Mesenchymal stem cell (in vitro differentiated cells and primary cell): ENCODE results near the gene GPR179.

Experiments
- DNase-seq: peaks from one replicate; pipeline ENCODE4 v3.0.0-alpha.2; 2013
- H2AFZ ChIP-seq: one replicate; pipeline ENCODE4 v1.6.1; 2013; ENCODE audit warnings: low read depth, mild to moderate bottlenecking, control low read depth, inconsistent platforms, low read length, moderate library complexity
- H2AK5ac ChIP-seq: 2 replicates; pipeline ENCODE4 v1.6.1; 2013; ENCODE audit warnings: low read length, moderate library complexity, mild to moderate bottlenecking, inconsistent platforms; ENCODE audit not compliant: severe bottlenecking
- H2BK120ac ChIP-seq: one replicate; pipeline ENCODE4 v1.6.1; 2013; ENCODE audit warnings: low read depth, mild to moderate bottlenecking, inconsistent platforms, low read length, moderate library complexity
- H2BK12ac ChIP-seq, 2 experiments: one replicate each; pipeline ENCODE4 v1.6.1; 2013; ENCODE audit warnings: inconsistent platforms in 2 of 2, low read length in 2 of 2, mild to moderate bottlenecking in 2 of 2, moderate library complexity in 2 of 2, control low read depth in 1 of 2
- H2BK15ac ChIP-seq: one replicate; pipeline ENCODE4 v1.6.1; 2013; ENCODE audit warnings: mild to moderate bottlenecking, low read depth, inconsistent platforms; ENCODE audit not compliant: poor library complexity, severe bottlenecking
- H2BK5ac ChIP-seq: 2 replicates; pipeline ENCODE4 v1.6.1; 2013; ENCODE audit warnings: low read depth, mild to moderate bottlenecking, low read length, control low read depth, inconsistent platforms; ENCODE audit not compliant: poor library complexity, severe bottlenecking
- H3K14ac ChIP-seq, 2 experiments: one replicate each; pipeline ENCODE4 v1.6.1; 2013; ENCODE audit warnings: inconsistent platforms in 2 of 2, low read length in 2 of 2, control low read depth in 1 of 2, mild to moderate bottlenecking in 1 of 2, moderate library complexity in 1 of 2
- H3K18ac ChIP-seq, 2 experiments: one replicate each; pipeline ENCODE4 v1.6.1; 2013; ENCODE audit warnings: inconsistent platforms in 2 of 2, low read length in 2 of 2, control low read depth in 1 of 2, low read depth in 1 of 2, mild to moderate bottlenecking in 1 of 2
- H3K23ac ChIP-seq, 2 experiments: one replicate each; pipeline ENCODE4 v1.6.1; 2013; ENCODE audit warnings: inconsistent platforms in 2 of 2, low read length in 2 of 2, mild to moderate bottlenecking in 2 of 2, moderate library complexity in 2 of 2, control low read depth in 1 of 2
- H3K27ac ChIP-seq: 2 replicates; pipeline ENCODE4 v1.5.1; 2013; ENCODE audit warnings: mild to moderate bottlenecking, moderate library complexity, low read length, control low read depth, inconsistent platforms; ENCODE audit not compliant: poor library complexity, severe bottlenecking
- H3K27me3 ChIP-seq, 2 experiments: 2 replicates each; pipeline versions ENCODE4 v1.6.1 to v1.7.0; 2013; ENCODE audit warnings: low read length in 2 of 2, mild to moderate bottlenecking in 2 of 2, moderate library complexity in 2 of 2, control low read depth in 1 of 2, inconsistent platforms in 1 of 2; ENCODE audit not compliant: control insufficient read depth in 1 of 2, insufficient read depth in 1 of 2
- H3K36me3 ChIP-seq, 2 experiments: 2 replicates each; pipeline versions ENCODE4 v1.6.1 to v1.7.0; 2013; ENCODE audit warnings: low read length in 2 of 2, control low read depth in 1 of 2, inconsistent platforms in 1 of 2, low read depth in 1 of 2, mild to moderate bottlenecking in 1 of 2; ENCODE audit not compliant: insufficient read depth in 2 of 2, control insufficient read depth in 1 of 2
- H3K4ac ChIP-seq, 2 experiments: one replicate each; pipeline ENCODE4 v1.6.1; 2013; ENCODE audit warnings: inconsistent platforms in 2 of 2, low read length in 2 of 2, mild to moderate bottlenecking in 2 of 2, moderate library complexity in 2 of 2, control low read depth in 1 of 2, low read depth in 1 of 2
- H3K4me1 ChIP-seq: 2 replicates; pipeline ENCODE4 v1.6.1; 2013; ENCODE audit warnings: low read depth, low read length, control low read depth; ENCODE audit not compliant: control insufficient read depth, insufficient read depth
- H3K4me2 ChIP-seq: 2 replicates; pipeline ENCODE4 v1.6.1; 2013; ENCODE audit warnings: low read length, mild to moderate bottlenecking, inconsistent platforms; ENCODE audit not compliant: poor library complexity, severe bottlenecking
- H3K4me3 ChIP-seq, 2 experiments: 2 replicates each; pipeline versions ENCODE4 v1.5.1 to v1.7.0; 2013; ENCODE audit warnings: low read length in 2 of 2, mild to moderate bottlenecking in 2 of 2, control low read depth in 1 of 2, low read depth in 1 of 2; ENCODE audit not compliant: insufficient read depth in 1 of 2
- H3K79me1 ChIP-seq: replicated peaks from 2 replicates; pipeline ENCODE4 v1.6.1; 2013; ENCODE audit warnings: mild to moderate bottlenecking, control low read depth, low read length, inconsistent platforms; ENCODE audit not compliant: poor library complexity, severe bottlenecking
- H3K9ac ChIP-seq: 2 replicates; pipeline ENCODE4 v1.7.0; 2013; ENCODE audit warnings: mild to moderate bottlenecking, low read length, moderate library complexity
- H3K9me3 ChIP-seq: 2 replicates; pipeline ENCODE4 v1.7.0; 2013; ENCODE audit warnings: mild to moderate bottlenecking, low read length; ENCODE audit not compliant: control insufficient read depth
- H4K8ac ChIP-seq: one replicate; pipeline ENCODE4 v1.6.1; 2013; ENCODE audit warnings: inconsistent platforms, mild to moderate bottlenecking, low read length, moderate library complexity
- H4K91ac ChIP-seq: one replicate; pipeline ENCODE4 v1.6.1; 2013; ENCODE audit warnings: mild to moderate bottlenecking, low read length, inconsistent platforms
- WGBS: methylation state at CpG from one replicate; pipeline ENCODE4 v1.1.7; 2013; ENCODE audit warnings: mixed read lengths; 5-methylcytosine and 5-hydroxymethylcytosine counted together

GPR179 gene

GRCh38 chr17:38330941-38331411 is 12.8 kb downstream of the GPR179 start:
- Histone ChIP-seq H4K91ac (no peak overlapping the region), H2AFZ (no peak overlapping the region), H2BK5ac (no peak overlapping the region), H3K27ac (no peak overlapping the region), H3K9ac (no peak overlapping the region), H3K79me1 (no peaks in the 10 kb centered on the region), H3K4me3 (no peak overlapping the region), H3K9me3 (no peaks in the 10 kb centered on the region), H2BK120ac (no peak overlapping the region), H2BK15ac (no peak overlapping the region), H3K4me1 (peaks cover 2% of the 10 kb centered on the region), H2AK5ac (no peak overlapping the region), H3K4me2 (no peak overlapping the region), H3K27me3 (peaks cover 79 to 83% of the 10 kb centered on the region in 2 experiments), H3K4ac (no peak overlapping the region), H3K36me3 (no peaks in the 10 kb centered on the region), H3K18ac (no peak overlapping the region), H3K14ac (no peak overlapping the region), H2BK12ac (no peak overlapping the region), H4K8ac (no peak overlapping the region), H3K23ac (no peak overlapping the region)
- WGBS = 91% methylated on average over 23 of the region's 23 CpGs
- DNase-seq = no peak

GRCh38 chr17:38329808-38330730 is 13.7 kb downstream of the GPR179 start:
- no peak overlapping the region for H3K9ac ChIP-seq

GRCh38 chr17:38329284-38329683 is 14.5 kb downstream of the GPR179 start:
- H3K9me3 ChIP-seq = no peaks in the 10 kb centered on the region
- peaks cover 63 to 66% of the 10 kb centered on the region in 2 experiments for H3K27me3 ChIP-seq
- no peak overlapping the region for H2BK5ac ChIP-seq
- H3K14ac ChIP-seq = no peak overlapping the region
- no peak overlapping the region for H3K4ac ChIP-seq
- no peak overlapping the region for H3K4me3 ChIP-seq
- H2BK12ac ChIP-seq = no peak overlapping the region
- no peak overlapping the region for H2BK120ac ChIP-seq
- no peak overlapping the region for H4K91ac ChIP-seq
- H3K18ac ChIP-seq = no peak overlapping the region
- H3K27ac ChIP-seq = no peak overlapping the region
- H2AK5ac ChIP-seq = no peak overlapping the region
- peak overlapping the region; percentile 86 for H2BK15ac ChIP-seq
- H3K9ac ChIP-seq = no peak overlapping the region
- H3K79me1 ChIP-seq = no peaks in the 10 kb centered on the region
- no peaks in the 10 kb centered on the region for H3K36me3 ChIP-seq
- no peak overlapping the region for H2AFZ ChIP-seq
- DNase-seq = no peak
- peaks cover 4% of the 10 kb centered on the region for H3K4me1 ChIP-seq
- 88% methylated on average over 7 of the region's 7 CpGs for WGBS
- H4K8ac ChIP-seq = no peak overlapping the region
- no peak overlapping the region for H3K23ac ChIP-seq
- no peak overlapping the region for H3K4me2 ChIP-seq

More at GRCh38 chr17:38329808-38330730, 13.7 kb downstream of the GPR179 start:
- DNase-seq = no peak
- Histone ChIP-seq H4K91ac (no peak overlapping the region), H3K4me2 (no peak overlapping the region), H3K79me1 (no peaks in the 10 kb centered on the region), H3K14ac (peak overlapping the region in 1 of 2 experiments; percentile 38), H3K36me3 (no peaks in the 10 kb centered on the region), H3K4ac (no peak overlapping the region), H3K23ac (no peak overlapping the region), H3K27ac (no peak overlapping the region), H3K18ac (no peak overlapping the region), H2BK12ac (no peak overlapping the region), H2BK5ac (no peak overlapping the region), H2AFZ (no peak overlapping the region), H3K9me3 (no peaks in the 10 kb centered on the region), H3K4me3 (no peak overlapping the region), H2BK120ac (no peak overlapping the region), H3K27me3 (peaks cover 70 to 74% of the 10 kb centered on the region in 2 experiments), H3K4me1 (peaks cover 4% of the 10 kb centered on the region), H4K8ac (no peak overlapping the region), H2BK15ac (no peak overlapping the region), H2AK5ac (no peak overlapping the region)
- WGBS = 87% methylated on average over 22 of the region's 25 CpGs

GRCh38 chr17:38328620-38329019 is 15.1 kb downstream of the GPR179 start:
- WGBS = 96% methylated on average over 7 of the region's 7 CpGs
- no peak overlapping the region for H2AK5ac ChIP-seq
- no peak overlapping the region for H4K91ac ChIP-seq
- no peaks in the 10 kb centered on the region for H3K79me1 ChIP-seq
- H3K9ac ChIP-seq = no peak overlapping the region
- H3K4me3 ChIP-seq = no peak overlapping the region
- H2BK5ac ChIP-seq = no peak overlapping the region
- H3K4me2 ChIP-seq = no peak overlapping the region
- H3K4ac ChIP-seq = no peak overlapping the region
- peaks cover 0 to 7% of the 10 kb centered on the region in 2 experiments for H3K36me3 ChIP-seq
- no peak overlapping the region for H2AFZ ChIP-seq
- H2BK120ac ChIP-seq = no peak overlapping the region
- DNase-seq = no peak
- no peak overlapping the region for H2BK15ac ChIP-seq
- H3K4me1 ChIP-seq = peaks cover 4% of the 10 kb centered on the region
- no peak overlapping the region for H3K18ac ChIP-seq
- H4K8ac ChIP-seq = no peak overlapping the region
- no peak overlapping the region for H3K14ac ChIP-seq
- H3K27me3 ChIP-seq = peaks cover 56 to 60% of the 10 kb centered on the region in 2 experiments
- no peak overlapping the region for H2BK12ac ChIP-seq
- H3K9me3 ChIP-seq = no peaks in the 10 kb centered on the region
- H3K27ac ChIP-seq = no peak overlapping the region
- H3K23ac ChIP-seq = no peak overlapping the region
